Endothelial cell (in vitro differentiated cells): ENCODE results near the gene KLF11. TPM values are rescaled to one million over a fixed set of nuclear protein-coding genes. Genes with fewer than 3 reads are reported as not detected.

Experiments
- DNase-seq: peaks from one replicate; pipeline ENCODE4 v3.0.0; 2021; ENCODE audit warnings: low spot score
- H3K27ac Mint-ChIP-seq: one replicate; pipeline ENCODE4 v1.8.0; 2021; ENCODE audit warnings: mixed read lengths, inconsistent platforms; ENCODE audit not compliant: unreplicated experiment
- H3K27me3 Mint-ChIP-seq: one replicate; pipeline ENCODE4 v1.8.0; 2021; ENCODE audit warnings: mild to moderate bottlenecking, moderate library complexity, mixed read lengths, inconsistent platforms; ENCODE audit not compliant: unreplicated experiment
- H3K36me3 Mint-ChIP-seq: one replicate; pipeline ENCODE4 v1.8.0; 2021; ENCODE audit warnings: mild to moderate bottlenecking, low read depth, mixed read lengths, inconsistent platforms; ENCODE audit not compliant: unreplicated experiment
- H3K4me1 Mint-ChIP-seq: one replicate; pipeline ENCODE4 v1.8.0; 2021; ENCODE audit warnings: mild to moderate bottlenecking, mixed read lengths, inconsistent platforms; ENCODE audit not compliant: unreplicated experiment
- H3K4me3 Mint-ChIP-seq: one replicate; pipeline ENCODE4 v1.8.0; 2021; ENCODE audit warnings: mild to moderate bottlenecking, mixed read lengths, inconsistent platforms; ENCODE audit not compliant: unreplicated experiment
- H3K9me3 Mint-ChIP-seq: one replicate; pipeline ENCODE4 v1.8.0; 2021; ENCODE audit warnings: mixed read lengths, inconsistent platforms; ENCODE audit not compliant: unreplicated experiment
- total RNA-seq: library from RNA; stranded (reverse); fragmentation: NEBNext Ultra II Directional; extraction: Animal tissue kit (Norgen Biotek cat#: 25700); gene quantifications from one replicate; pipeline ENCODE4 v1.2.1, GENCODE V29; 2021; ENCODE audit not compliant: unreplicated experiment
- TF ChIP-seq, protein P1 (sequence below): fragments of 200-600 bp; sonication (generic); IDR thresholded peaks from one replicate; pipeline ENCODE4 v1.5.0; 2021; ENCODE audit warnings: antibody characterized with exemption; ENCODE audit not compliant: unreplicated experiment

Gene KLF11
- total RNA-seq, 1 donor from 2014 or later, result 8.2 TPM

DNA sequence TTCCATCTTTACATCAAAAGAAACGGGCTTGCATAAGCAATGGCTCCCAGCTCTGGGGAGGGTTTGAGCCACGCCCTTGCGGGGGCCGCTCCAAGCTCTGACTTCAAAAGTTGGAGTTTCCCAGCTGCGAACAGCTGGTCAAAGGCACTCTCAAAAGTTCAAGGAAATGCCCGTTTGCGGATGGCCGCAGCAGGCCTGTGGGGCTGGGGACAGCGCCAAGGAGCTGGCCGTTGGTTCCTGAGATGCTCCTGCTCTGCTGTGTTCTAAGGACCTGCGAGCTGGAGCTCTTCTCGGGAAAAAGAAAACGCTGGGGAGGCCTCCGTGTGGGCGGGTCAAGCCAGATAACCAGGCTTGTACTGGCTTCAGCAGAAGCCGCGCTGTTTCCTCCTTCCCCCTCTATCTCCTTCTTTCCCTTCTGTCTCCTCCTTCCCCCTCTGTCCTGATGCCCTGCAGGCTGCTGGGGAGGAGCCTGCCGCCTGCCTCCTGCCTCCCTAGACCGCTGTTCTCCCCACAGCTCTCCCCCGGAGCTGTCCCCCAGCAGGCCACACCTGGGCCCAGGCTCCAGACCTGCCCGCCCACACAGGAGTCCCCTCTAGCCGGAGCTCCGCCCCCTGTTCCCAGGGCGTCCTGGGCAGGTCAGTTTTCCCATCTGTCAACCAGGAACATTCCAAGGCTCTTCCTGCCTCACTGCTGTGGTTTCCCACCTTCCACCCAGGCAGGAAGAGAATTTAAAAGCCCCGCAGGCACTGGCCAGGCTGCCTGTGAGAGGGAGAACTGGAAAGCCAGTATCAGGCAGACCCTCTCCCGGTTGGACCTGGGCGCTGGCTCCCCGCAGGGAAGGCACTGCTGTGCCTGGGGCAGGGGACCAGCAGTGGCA, 14.1 kb downstream of the KLF11 start:
- peak overlapping the region; percentile 60 for H3K4me3 Mint-ChIP-seq
- peaks cover 6% of the 10 kb centered on the region for H3K27me3 Mint-ChIP-seq

DNA sequence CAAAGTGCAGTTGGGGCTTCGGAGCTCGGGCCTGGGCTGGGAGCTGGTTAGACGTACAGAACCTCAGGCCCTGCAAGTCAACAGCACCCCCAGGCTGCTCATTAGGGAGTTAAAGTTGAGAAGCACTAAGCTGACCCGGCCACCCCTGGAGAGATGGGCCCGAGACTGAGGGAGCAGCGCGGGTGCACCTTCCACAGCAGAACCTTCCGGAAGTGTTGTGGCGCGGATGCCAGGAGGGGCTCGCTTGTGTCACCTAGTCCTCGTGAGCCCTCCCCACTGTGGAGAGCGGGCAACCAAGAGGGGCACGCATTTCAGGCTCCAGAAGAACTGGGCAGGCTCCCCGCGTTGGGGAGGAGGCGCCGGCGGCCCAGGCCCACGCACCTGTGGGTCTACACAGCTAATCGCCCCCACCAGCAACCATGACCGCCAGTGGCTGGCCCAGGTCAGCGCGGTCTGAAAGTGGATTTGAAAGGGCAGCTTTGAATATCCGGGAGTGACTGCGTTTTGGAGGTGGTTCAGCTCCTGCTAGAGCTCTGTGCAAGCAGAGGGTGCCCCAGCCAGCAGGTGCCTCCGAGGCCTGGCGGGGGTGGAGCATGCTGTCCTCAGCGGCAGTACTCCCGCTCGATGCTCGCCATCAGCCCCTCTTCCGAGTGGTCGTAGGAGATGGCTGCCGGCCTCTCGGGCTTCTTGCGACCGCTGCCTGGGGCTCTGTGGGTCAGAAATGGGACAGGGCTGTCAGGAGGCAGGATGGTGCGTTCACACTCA, 15.1 kb downstream of the KLF11 start:
- Mint-ChIP-seq H3K4me1 (peaks cover 21% of the 10 kb centered on the region), H3K27me3 (peaks cover 6% of the 10 kb centered on the region), H3K36me3 (no peaks in the 10 kb centered on the region), H3K9me3 (no peaks in the 10 kb centered on the region), H3K27ac (no peak overlapping the region), H3K4me3 (no peak overlapping the region)
- TF ChIP-seq, protein P1, sequence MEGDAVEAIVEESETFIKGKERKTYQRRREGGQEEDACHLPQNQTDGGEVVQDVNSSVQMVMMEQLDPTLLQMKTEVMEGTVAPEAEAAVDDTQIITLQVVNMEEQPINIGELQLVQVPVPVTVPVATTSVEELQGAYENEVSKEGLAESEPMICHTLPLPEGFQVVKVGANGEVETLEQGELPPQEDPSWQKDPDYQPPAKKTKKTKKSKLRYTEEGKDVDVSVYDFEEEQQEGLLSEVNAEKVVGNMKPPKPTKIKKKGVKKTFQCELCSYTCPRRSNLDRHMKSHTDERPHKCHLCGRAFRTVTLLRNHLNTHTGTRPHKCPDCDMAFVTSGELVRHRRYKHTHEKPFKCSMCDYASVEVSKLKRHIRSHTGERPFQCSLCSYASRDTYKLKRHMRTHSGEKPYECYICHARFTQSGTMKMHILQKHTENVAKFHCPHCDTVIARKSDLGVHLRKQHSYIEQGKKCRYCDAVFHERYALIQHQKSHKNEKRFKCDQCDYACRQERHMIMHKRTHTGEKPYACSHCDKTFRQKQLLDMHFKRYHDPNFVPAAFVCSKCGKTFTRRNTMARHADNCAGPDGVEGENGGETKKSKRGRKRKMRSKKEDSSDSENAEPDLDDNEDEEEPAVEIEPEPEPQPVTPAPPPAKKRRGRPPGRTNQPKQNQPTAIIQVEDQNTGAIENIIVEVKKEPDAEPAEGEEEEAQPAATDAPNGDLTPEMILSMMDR, result no peak
- DNase-seq, result no peak

More for the DNA sequence above, 14.1 kb downstream of the KLF11 start:
- DNase-seq, result peak; percentile 61
- Mint-ChIP-seq H3K4me1 (peaks cover 23% of the 10 kb centered on the region), H3K27ac (peak overlapping the region; percentile 75), H3K9me3 (no peaks in the 10 kb centered on the region), H3K36me3 (no peaks in the 10 kb centered on the region)
- TF ChIP-seq, protein P1, result no peak

DNA sequence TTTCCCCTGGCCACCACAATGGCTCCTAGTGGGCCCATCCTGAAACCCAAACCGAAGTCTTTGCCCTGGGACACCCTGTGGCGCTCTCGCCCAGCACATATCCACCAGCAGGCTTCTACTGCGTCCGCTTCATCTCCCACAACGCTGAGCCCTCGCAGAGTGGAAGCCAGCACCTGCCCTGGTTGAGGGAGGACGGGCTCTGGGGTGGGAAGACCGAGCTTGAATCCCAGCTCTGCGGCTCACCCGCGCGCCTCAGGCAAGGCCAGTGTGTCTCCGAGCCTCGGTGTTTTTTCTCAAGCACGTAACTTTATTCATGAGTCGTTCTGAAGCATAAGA, 15.6 kb downstream of the KLF11 start:
- Mint-ChIP-seq H3K36me3 (no peaks in the 10 kb centered on the region), H3K27ac (no peak overlapping the region), H3K27me3 (peaks cover 6% of the 10 kb centered on the region), H3K4me3 (no peak overlapping the region), H3K9me3 (no peaks in the 10 kb centered on the region), H3K4me1 (peaks cover 15% of the 10 kb centered on the region)
- TF ChIP-seq, protein P1, result no peak
- no peak for DNase-seq

DNA sequence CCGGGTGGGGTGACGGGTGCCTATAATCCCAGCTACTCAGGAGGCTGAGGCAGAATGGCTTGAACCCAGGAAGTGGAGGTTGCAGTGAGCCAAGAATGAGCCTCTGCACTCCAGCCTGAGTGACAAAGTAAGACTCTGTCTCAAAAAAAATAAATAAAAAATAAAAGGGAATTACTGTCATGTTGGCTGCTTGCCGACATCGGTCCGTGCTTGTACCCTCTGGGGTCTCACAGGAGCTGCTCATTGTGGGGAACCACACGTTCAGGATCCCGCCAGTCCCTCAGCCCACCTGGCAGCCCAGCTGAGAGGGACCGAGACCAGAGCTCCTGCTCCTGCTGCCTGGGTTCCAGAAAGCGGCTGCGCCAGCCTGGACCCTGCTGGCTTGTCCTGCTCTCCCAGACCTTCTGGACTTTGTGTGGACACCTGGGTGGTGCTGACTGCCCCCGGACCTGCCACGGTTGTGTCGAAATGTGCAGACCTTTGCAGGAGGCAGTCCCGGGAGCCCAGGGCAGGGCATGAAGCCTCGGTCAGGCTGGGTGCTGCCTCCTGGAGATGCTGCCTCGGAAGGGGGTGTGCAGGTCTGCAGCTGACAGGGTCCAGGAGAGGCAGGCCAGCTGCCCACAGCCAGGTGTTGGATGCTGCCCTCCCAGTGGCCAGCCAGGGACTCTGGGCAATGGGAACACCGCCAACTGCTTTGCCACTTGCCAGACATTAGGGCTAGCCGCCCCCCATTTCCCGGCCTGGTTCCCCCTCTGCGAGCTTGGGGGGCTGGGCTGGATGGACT, 16.4 kb downstream of the KLF11 start:
- H3K27ac Mint-ChIP-seq, result no peak overlapping the region
- TF ChIP-seq, protein P1, result no peak
- H3K9me3 Mint-ChIP-seq, result no peaks in the 10 kb centered on the region
- H3K27me3 Mint-ChIP-seq, result peaks cover 6% of the 10 kb centered on the region
- no peaks in the 10 kb centered on the region for H3K36me3 Mint-ChIP-seq
- DNase-seq, result no peak
- H3K4me1 Mint-ChIP-seq, result peaks cover 9% of the 10 kb centered on the region
- H3K4me3 Mint-ChIP-seq, result no peak overlapping the region
